HG03045 (cell line): ENCODE results near the gene ZNF296.

Experiments
- ATAC-seq: cut with Tn5 transposase; IDR thresholded peaks from one replicate; pipeline ENCODE4 v1.9.1; 2021; ENCODE audit warnings: mild to moderate bottlenecking, moderate library complexity; ENCODE audit not compliant: unreplicated experiment

The ZNF296 gene

DNA sequence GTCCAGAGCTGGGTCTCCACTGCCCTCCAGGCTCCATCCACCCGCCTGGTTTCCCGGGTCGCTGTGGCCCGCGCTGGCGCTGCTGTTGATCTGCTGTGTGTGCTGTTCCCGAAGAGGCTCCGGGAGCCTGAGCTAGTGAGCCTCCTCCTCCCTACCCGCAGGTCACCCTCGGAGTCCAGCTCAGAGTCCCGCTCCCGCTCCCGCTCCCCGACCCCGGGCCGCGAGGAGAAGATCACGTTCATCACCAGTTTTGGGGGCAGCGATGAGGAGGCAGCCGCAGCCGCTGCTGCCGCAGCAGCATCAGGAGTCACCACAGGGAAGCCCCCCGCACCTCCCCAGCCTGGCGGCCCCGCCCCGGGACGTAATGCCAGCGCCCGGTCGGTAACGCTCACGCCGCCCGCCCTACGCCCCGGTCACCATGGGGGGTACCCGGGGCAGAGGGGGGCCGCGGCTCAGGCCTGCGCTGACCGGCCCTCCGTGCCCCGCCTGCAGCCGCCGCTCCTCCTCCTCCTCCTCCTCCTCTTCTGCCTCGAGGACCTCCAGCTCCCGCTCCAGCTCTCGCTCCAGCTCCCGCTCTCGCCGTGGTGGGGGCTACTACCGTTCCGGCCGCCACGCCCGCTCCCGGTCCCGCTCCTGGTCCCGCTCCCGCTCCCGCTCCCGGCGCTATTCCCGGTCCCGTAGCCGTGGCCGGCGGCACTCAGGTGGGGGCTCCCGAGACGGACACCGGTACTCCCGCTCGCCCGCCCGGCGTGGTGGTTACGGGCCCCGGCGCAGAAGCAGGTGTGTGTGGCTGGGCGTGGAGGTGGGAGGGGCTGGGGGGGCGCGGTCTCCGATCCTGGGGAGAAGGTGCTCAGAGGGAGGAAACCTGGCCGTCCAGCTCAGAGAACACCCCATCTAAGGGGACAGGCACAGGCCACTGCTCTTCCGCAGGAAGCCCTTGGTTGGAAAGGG is 12.2 kb downstream of the ZNF296 start:
- ATAC-seq: no peak

DNA sequence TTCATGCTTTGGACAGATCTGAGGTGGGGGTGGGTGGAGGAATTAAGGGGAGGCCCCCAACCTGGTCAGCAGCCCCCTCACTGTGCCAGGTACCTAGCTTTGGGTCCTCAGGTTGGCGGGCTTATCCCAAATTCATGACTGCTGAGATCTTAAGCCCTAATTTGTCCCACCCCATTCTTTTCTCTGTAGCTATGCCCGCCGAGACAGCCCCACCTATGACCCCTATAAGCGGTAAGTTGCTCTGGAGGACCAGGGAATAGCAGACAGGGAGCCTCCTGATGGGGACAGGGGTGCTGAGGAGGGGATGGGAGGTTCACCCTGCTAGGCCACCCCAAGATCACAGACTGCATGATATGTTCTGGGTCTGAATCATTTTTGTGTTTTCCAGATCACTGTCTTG is 14.3 kb downstream of the ZNF296 start:
- no peak for ATAC-seq

DNA sequence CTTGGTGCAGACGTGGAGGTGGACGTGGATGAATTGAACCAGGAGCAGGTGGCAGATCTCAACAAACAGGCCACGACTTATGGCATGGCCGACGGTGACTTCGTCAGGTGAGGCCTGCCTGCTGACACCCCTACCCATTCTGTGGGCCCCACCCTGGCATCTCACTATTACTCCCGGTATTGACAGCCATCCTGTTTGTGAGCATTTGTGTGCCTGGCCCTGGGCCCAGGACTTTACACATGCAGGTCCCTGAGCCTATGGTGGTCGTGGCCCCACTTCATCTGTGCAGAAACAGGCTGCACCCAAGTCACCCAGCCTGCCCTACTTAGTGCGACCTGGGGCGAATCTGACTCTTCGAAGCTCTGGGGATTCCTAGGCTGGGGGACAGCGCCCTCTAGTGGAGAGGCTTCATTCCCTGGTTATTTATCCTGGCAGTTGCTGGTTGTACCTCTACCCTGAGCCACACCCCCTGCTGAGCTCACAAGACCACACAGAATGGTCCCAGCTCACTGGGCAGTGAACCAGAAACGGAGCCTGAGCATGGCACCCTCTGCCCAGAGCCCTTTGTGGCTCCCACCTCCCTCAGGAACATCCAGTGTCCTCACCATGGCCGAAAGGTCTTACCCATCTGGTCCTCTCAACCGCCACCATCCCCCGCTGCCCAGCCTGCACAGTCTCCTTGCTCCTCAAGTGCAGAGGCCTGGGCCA is 16.9 kb downstream of the ZNF296 start:
- ATAC-seq: no peak

DNA sequence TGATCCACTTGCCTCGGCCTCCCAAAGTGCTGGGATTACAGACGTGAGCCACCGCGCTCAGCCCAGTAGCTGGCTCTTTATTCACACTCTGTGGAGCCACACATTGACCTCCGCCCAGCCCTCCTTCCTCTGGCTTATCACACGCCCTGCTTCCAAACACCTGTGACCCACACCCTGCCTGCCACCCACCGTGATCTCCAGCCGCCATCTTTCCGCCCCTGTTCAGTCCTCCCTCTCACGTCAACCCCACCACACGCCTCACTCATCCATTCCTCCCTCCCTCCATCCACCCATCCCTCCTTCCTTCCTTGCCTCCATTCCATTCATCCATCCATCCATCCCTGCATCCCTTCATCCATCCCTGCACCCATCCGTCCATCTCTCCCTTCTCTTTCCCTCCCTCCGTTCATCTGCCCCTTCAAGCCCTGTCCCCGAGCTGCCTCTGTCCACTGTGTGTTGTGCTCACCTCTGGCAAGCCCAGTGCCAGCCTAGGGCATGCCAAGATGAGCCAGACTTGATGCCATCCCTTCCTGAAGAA is 17.6 kb downstream of the ZNF296 start:
- no peak for ATAC-seq

DNA sequence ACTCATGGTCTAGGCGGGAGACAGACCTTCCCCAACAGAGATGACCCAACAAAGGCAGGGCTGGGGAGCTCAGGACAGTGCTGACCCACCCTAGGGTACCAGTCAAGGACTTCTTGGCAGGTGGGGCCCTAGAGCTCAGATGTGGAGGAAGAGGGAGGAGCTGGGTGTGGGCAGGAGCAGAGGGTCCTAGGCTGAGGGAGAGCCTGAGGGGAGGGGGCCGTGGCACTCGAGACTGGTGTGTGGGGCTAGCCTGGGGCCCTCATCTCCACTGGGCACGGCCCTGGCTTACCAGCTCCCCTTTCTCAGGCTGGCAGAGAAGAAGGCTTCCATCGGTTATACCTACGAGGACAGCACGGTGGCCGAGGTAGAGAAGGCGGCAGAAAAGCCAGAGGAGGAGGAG is 18.8 kb downstream of the ZNF296 start:
- ATAC-seq: no peak

DNA sequence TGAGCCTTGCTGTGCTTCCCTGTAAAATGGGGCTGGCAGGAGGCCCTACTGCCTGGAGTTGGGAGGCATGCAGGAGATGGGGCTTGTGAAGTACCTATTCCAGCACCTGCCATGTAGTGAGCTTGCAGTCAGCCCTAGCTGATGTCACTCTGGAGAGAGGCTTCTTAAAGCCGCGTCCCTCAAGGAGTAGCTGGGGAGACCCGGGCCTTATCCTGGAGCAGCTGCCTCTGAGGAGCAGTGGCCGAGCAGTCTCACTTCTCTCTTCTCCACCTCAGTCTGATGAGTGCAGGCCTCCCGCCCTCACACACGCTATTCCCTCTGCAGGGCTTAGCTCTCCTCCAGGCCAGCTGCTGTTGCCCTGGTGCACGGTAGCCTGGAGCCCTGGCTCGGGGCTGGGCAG is 19.4 kb downstream of the ZNF296 start:
- ATAC-seq: no peak

DNA sequence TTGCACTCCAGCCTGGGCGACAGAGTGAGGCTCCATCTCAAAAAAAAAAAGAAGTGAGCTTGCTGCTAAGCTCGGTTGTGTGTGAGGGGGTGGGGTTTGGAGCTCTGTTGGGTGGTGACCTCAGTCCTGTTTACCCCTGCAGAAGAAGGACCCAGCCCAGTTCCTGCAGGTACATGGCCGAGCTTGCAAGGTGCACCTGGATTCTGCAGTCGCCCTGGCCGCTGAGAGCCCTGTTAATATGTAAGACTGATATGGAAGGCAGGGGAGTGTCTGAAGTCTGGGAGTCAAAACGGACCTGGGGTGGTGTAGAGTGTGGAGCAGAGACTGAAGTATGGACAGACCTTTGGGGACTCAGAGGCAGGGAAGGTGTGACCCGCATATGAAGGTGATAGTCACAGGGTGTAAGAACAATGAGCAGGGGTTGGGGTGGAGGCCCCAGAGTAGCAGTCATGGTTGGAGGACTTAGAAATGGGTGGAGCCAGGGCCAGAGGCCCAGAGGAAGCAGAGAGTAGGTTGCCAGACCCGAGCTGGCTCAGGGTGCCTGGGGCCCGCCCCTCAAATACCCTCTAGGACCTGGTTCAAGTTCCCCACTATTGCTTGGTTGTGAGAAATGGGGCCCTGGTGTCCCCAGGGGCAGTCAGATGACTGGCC is 24.2 kb downstream of the ZNF296 start:
- no peak for ATAC-seq

DNA sequence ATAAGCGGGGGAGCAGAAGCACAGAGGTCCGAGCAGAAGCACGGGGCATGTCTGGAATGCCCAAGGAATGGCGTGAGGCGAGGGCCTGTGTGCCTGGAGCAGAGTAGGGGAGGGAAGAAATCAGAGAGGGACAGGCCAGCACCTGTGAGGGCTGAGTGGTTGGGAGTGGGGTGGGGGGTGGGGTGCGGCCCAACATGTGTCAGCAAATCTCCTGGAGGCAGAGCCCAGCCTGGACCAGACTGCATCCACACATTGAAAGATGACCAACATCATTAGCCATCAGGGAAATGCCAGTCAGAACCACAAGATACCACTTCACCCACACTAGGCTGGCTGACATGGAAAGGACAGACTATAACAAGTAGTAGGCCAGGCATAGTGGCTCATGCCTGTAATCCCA is 26.2 kb downstream of the ZNF296 start:
- ATAC-seq: no peak

DNA sequence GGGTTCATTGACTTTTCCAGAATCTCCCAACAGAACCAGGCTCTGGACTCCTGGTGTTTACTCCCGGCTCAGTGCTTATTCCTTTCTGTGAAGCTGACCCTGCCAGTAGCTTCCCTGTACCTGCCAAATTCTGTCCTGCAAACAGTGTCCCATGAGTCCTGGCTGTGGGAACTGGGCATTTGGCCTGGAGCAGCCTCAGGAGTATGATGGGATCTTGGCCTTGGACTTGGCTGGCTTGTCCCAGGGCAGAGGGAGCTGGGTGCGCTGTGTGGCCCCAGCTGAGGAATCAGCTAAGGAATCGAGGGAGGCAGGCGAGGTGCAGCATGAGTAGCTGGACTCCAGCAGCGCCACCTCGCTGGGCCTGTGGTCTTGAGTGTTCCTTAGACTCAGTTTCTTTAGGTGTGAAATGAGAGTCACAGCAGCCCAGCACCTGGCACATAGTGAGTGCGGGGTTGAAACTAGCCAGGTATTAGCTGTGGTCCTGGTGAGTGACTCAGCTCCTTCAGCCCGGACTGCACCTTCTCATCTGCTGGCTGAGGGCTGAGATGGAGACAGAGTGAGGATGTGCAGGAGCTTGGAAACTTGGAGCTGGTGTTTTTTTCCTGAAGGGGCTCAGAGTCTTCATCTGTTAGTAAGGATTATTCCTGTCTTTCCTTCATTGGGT is 27.1 kb downstream of the ZNF296 start:
- no peak for ATAC-seq

DNA sequence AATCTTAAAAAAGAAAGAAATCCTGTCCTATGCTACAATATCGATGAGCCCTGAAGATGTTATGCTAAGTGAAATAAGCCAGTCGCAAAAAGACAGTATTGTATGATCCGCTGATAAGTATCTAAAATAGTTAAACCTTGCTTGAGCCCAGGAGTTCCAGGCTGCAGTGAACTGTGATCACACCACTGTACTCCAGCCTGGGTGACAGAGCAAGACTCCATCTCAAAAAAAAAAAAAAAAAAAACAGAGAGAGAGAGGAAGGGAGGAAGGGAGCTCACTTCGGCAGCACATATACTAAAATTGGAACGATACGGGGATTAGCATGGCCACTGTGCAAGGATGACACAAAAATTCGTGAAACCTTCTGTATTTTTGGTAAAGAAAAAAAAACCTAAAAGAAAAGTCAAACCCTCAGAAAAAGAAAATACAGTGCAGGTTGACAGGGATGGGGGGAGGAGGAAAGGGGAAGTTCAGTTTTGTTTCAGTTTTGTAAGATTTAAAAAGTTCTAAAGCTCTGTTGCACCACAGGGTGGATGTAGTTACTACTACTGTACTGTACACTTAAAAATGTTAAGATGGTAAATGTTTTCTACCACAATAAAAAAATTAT is 29.0 kb downstream of the ZNF296 start:
- no peak for ATAC-seq

DNA sequence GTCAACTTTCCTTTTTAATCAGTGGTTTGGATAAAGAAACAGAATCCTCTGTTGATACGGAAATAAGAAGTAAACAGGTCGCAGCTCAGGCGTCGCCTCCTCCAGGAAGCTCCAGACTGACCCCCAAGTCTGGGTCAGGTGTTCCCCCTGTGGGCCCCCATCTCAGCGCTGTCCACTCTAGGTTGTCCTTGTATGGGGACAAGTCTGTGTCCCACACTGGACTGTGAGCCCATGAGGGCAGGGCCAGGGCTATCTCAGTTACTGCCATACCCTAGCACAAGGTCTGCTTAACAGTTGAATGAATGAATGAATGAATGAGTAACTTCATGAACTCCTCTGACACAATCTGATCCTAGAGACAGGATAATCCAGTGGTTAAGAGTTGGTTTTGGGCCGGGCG is 29.9 kb downstream of the ZNF296 start:
- ATAC-seq: no peak

DNA sequence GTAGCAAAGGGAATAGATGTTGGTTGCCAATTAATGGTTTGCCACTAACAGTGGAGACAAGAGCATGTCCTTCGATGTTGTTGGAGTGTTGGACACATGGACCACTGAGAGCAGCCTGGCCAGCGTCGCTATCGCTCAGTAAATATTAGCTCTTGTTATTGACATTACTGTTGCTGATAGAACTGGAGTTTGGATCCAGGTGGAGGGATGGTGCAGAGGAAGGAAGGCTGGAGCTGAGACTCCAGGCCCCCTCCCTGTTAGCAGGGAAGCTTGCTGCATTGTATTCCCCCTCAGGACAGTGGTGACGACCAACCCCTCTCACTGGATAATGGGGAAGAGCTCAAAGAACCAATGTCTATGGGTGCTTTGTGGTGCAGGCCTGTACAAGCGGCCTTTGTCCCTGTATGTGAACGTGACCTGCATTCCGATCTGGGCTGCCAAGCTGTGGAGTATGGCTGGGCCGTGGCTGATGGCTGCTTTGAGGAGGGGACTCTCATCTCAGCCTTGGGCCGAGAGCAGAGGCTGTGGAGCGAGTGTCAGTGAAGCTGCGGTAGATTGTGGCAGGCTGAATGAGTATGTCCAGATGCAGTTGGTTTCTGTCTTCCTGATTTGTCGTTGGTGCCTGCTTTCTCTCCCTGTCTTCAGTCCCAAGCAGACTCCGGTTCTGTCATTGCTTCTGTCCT is 30.5 kb downstream of the ZNF296 start:
- no peak for ATAC-seq

DNA sequence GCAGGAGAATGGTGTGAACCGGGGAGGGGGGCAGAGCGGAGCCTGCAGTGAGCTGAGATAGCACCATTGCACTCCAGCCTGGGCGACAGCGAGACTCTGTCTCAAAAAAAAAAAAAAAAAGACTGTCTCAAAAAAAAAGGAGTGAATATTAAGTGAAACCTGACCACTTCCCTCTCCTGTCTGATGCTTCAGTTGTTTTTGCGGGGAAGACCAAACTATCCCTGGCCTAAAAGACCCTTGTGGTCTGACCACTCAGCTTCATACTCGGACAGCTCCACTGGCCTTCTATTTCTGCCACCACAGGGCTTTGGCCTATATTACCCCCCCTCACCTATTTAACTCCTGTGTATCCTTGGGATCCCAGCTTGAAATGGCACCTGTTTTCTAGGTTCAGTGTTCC is 35.2 kb downstream of the ZNF296 start:
- ATAC-seq: no peak

DNA sequence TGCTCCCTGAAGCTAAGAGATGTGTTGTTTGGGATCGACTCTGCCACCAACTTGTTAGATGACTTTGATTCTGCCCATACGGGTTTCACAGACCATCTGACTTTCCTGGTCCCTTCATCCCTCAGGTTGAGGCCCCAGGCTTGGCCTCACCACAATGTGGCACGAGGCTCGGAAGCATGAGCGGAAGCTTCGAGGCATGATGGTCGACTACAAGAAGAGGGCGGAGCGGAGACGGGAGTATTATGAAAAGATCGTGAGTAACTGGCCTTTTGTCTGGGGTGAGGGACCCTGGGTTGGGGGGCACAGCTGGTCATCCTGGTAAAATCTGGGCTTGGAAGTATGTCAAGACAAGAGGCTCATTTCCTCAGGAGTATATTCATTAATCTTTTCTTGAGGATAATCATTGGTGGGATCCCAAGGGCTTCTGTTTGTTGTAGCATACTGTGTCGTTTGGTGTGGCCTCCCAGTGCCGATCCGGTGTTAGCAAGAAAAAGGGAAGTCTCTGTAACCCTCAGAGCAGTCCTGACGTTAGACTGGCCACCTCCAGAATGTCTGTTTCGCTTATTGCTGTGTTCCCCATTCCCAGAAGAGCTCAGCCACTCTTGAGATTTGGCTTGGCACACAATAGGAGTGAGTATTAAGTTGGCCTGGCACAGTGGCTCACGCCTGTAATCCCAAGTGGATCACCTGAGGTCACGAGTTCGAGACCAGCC is 36.1 kb downstream of the ZNF296 start:
- no peak for ATAC-seq

DNA sequence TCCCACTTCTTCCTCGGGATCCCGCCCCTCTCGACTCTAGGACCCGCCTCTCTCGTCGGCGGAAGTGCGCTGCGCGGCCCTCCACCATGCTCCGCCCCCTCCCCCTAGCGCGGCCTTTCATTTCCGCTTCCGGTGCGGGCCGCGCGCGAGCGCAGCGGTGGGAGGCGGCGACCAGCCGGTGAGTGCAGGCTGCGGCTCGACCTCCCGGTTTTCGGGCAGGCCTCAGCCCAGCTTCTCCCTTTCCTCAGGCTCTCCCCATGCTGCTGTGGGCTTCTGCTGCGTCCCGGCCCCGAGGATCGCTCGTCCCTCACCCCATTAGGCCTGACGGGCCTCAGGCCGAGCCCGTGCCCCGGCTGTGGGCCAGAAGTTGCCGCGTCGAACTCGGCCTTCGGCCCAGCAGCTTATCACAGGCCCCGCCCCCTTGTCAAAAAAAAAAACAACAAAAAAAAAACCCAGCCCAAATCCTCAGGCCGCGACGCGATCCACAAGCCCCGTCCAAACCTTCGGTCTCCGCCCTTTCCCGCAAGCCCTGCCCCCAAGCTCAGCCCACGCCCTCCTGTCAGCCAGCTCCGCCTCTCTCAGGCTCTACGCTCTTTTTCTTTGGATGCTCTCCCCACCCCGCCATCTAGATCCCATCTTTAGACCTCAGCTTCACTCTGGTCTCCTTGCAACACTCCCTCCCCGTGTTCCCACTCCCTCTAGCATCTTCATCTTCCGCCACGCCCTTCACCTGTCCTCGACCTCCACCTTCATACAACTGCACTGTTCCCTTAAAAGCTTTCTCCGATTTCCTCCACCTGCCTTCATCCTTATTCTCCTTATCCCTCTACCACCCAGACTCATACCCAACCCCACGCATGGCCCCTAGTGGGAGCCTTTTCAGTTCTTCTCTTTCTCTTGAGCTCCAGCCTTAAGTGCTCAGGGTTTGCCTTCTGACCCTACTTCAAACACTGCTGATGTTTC is 37.1 kb downstream of the ZNF296 start, which contains the start of gene CLASRP:
Gene CLASRP (plus strand): TSS at position 115 of the 963 bp plus-strand sequence. CDS start 1,168 bp downstream, outside the sequence.
- ATAC-seq: peak; percentile 86

DNA sequence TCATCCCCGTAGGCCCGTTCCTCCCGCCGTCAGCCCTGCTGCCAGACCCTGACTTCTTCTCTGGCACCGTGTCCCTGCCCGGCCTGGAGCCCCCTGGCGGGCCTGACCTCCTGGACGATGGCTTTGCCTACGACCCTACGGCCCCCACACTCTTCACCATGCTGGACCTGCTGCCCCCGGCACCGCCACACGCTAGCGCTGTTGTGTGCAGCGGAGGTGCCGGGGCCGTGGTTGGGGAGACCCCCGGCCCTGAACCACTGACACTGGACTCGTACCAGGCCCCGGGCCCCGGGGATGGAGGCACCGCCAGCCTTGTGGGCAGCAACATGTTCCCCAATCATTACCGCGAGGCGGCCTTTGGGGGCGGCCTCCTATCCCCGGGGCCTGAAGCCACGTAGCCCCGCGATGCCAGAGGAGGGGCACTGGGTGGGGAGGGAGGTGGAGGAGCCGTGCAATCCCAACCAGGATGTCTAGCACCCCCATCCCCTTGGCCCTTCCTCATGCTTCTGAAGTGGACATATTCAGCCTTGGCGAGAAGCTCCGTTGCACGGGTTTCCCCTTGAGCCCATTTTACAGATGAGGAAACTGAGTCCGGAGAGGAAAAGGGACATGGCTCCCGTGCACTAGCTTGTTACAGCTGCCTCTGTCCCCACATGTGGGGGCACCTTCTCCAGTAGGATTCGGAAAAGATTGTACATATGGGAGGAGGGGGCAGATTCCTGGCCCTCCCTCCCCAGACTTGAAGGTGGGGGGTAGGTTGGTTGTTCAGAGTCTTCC is 38.7 kb downstream of the ZNF296 start:
- ATAC-seq: no peak

DNA sequence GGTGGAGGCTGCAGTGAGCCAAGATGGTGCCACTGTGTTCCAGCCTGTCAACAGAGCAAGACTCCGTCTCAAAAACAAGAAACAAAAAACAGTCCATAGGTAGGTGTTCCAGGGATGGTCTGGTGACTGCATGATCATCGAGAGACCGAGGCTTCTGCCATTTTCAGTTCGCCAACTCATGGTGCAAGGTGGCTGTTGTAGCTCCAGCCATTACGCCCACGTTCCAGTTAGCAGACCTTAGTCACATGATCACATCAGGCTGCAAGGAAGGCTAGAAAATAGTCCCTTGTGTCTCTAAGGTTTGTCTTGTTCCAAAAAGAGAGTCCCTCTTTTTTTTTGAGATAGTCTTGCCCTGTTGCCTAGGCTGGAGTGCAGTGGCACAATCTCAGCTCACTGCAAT is 40.5 kb downstream of the ZNF296 start:
- no peak for ATAC-seq
